ENCODE results near the gene SLC2A4.

The SLC2A4 gene

DNA sequence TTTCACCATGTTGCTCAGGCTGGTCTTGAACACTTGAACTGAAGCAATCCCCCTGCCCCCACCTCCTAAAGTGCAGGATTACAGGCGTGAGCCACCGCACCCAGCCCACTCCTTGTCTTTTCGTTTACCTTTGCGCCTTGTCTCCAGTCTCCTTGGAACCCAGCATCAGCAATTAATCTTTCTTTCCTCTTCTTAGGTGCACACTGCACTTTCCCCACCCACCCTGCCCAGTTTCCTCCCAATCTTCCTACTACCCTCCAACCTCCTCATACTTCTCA lies 17.8 kb upstream of the SLC2A4 start:
- DNase-seq (ENCODE audit: low spot score) (no peak), FAIRE-seq (no peak)

DNA sequence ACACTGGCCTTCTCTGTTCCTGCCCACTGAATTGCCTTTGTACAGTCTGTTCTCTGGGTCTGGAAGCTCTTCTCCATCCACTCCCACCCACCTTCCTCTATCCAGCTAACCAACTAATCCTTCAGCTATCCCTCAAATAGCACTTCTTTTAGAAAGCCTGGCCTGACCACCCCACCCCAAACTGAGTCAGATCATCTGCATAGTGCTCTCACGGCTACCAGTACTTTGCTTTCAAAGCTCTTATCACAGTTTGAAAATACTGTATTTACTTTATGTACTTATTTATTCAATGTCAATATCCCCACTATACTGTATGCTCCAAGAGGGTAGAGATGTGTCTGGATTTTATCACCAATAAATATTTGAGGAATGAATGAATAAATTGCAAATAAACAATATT lies 14.7 kb upstream of the SLC2A4 start:
- FAIRE-seq, result no peak
- DNase-seq (ENCODE audit: low spot score), result no peak

DNA sequence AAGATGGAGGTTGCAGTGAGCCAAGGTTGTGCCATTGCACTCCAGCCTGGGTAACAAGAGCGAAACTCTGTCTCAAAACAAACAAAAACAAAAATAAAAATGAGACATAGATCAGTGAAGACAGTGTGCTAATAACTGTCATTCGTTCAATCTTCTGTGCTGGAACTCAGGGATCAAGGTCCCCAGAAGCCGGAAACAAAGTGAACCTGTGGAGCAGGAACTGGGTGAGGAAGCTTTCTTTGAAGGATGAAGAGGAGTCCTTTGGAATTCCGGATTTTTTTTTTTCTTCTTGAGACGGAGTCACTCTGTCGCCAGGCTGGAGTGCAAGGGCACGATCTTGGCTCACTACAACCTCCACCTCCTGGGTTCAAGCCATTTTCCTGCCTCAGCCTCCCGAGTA lies 2.1 kb upstream of the SLC2A4 start:
- FAIRE-seq, result no peak
- no peak for DNase-seq (ENCODE audit: low spot score)

DNA sequence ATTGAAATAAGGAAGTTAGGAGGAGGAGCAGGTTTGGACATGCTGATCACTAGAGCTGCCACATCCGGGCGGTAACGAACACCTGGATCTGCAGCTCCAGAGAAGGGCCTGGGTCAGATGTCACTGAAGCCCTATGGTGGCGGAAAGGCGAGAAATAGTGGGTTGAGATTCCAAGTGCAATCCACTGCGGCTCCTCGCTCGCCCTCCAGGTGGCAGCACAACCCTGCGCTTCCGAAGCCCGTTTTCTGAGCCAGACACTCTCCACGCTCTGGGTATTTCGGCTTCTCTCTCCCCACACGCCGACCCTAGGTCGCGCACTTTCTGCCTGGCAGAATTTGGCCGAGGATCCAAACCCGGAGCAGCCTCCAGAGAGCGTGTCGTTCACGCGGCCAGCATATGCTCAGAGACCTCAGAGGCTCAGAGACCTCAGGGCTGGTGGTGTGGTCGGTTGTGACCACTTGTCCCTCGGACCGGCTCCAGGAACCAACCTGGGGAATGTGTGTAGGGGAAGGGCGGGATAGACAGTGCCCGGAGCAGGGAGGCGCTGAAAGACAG lies 922 bp upstream of the SLC2A4 start:
- peak; percentile 66 for DNase-seq (ENCODE audit: low spot score)
- FAIRE-seq, result peak; percentile 65

DNA sequence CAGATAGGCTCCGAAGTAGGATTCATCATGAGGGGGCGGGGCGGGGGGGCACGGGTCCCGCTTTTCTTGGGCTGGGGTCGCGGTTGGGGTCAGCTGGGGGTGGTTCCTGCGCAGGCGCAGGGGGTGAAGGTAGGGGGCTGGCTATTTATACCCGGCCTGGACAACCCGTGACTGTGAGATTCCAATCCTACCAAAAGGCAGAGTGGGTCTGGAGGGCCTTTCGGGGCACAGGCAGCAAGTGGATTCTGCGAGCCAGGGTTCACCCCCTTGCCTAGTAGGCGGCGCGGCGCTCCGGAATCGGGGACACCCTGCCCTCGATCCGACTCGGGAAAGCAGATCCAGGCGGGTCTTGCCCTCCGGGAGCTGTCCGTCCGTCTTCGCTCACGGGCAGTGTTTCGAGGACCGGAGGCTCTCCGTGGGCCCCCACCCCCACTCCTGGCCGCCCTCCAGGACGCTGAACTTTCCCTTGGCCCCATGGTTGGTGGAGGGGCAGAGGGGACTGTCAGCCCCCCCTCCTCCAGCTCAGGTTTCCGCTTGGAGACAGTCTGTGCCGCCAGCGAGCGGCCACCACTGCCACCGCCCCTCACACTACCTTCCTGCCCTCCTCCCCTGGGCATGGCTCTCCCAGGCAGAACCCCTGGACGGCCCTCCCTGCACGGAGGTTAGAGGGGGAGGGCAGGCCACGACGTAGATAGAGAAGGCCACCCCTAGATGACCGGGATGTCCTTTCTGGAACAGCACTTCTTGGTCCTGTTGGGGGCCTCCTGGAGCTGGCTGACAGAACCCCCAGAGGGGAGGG lies 634 bp downstream of the SLC2A4 start:
- FAIRE-seq, result no peak
- DNase-seq (ENCODE audit: low spot score), result no peak

DNA sequence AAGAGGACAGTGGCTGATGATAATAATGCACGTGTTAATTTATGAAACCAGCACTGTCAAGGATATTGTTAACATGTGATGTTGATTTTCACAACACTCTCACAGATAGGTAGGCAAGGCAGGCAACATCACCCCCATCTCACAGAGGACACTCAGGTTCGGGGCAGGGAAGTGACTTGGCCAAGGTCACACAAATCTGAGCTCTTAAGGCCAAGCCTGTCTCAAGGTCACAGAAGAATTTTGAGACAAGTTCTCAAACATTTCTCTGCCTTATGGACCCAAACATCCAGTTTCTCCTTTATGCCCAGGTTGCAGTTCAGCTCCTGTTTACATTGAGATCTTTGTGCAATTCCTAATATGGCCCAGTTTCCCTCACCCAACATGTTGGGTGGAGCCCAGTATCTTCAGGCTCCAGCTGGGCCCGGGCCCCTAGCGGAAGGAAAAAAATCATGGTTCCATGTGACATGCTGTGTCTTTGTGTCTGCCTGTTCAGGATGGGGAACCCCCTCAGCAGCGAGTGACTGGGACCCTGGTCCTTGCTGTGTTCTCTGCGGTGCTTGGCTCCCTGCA lies 1.3 kb downstream of the SLC2A4 start:
- DNase-seq (ENCODE audit: low spot score) (no peak), FAIRE-seq (no peak)

DNA sequence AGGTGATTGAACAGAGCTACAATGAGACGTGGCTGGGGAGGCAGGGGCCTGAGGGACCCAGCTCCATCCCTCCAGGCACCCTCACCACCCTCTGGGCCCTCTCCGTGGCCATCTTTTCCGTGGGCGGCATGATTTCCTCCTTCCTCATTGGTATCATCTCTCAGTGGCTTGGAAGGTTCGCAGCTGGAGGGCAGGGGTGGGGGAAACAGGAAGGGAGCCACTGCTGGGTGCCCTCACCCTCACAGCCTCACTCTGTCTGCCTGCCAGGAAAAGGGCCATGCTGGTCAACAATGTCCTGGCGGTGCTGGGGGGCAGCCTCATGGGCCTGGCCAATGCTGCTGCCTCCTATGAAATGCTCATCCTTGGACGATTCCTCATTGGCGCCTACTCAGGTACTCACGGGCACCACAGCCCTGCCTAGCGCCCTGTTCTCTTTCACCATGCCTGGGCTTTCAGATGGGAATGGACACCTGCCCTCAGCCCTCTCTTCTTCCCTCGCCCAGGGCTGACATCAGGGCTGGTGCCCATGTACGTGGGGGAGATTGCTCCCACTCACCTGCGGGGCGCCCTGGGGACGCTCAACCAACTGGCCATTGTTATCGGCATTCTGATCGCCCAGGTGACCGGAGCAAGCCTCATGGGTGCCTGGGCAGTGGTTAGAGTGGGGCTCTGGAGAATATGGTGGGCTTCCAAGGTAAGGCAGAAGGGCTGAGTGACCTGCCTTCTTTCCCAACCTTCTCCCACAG lies 2.1 kb downstream of the SLC2A4 start:
- FAIRE-seq, result no peak
- no peak for DNase-seq (ENCODE audit: low spot score)

DNA sequence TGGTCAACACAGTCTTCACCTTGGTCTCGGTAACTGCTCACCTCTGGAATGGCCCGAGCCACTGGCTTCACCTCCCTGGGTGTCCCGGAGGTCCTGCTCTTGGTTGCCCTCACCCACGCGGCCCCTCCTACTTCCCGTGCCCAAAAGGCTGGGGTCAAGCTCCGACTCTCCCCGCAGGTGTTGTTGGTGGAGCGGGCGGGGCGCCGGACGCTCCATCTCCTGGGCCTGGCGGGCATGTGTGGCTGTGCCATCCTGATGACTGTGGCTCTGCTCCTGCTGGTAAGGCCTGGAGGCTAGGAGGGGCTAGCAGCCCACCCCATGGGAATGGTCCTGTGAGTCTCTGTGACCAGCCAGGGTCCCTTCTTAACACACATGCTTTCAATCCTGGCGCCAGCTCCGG lies 3.4 kb downstream of the SLC2A4 start:
- DNase-seq (ENCODE audit: low spot score), result no peak
- no peak for FAIRE-seq

DNA sequence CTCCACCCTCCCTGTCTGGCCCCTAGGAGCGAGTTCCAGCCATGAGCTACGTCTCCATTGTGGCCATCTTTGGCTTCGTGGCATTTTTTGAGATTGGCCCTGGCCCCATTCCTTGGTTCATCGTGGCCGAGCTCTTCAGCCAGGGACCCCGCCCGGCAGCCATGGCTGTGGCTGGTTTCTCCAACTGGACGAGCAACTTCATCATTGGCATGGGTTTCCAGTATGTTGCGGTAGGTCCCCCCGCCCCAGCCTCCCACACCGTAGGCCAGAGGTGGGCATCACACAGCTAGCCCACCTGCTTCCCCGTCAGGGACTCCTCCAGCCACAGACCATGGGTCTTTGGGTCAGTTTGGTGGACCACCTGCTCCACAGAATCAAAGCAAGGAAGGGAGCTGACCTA lies 4.2 kb downstream of the SLC2A4 start:
- no peak for DNase-seq (ENCODE audit: low spot score)
- no peak for FAIRE-seq

DNA sequence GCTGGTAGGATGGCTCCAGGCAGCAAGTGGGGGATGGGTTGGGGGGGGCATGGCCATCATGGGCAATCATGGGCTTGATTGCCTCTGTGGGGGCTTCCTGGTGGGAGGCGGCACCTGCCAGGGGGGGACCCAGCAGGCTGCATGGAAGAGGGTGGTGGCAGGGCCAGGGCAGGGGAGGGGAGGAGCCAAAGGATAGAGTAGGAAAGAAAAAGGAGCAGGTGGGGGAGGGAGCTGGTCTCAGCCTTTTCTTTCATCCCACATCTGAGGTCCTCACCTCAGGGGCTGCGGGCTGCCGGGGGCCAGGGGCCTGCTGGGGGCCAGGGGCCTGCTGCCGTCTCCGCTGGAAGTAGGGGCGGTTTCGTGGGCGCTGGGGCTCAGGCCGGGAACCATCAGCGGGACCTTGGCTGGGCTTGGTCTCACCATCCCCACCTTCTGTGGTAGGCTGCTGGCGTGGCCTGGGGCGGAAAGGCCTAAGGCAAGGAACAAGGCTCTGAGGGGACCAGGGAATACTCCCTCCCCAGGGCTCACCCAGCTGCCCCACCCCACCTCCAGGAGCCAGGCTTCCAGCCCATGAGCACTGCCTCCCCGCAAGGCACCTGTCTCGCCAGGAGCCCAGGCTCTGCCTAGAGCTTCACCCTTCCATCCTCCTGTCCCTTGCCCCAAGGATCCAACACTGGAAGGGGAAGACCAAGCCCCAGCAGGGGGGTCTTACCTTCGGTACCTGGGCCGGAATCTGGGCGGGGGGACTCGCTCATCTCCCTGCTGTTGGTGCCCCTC lies 7.9 kb downstream of the SLC2A4 start:
- FAIRE-seq, result no peak
- no peak for DNase-seq (ENCODE audit: low spot score)

DNA sequence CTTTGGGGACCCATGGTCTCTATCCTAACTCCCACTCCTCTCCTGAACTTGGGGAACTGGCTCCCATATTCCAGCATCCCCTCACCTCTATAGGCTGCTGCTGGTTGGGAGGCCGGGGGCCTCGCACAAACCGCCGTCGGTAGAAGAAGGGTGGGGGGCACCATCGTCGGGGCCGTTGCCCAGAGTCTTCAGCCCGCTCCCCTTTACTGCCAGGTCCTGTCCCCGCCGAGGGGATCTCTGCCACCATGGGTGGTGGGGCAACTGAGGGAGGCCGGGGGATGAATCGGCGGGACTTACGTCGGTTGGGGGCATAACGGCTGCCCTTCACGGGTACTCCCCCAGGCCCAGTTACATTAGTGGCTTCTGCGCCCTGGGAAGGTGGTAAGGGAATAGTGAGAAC lies 8.6 kb downstream of the SLC2A4 start:
- DNase-seq (ENCODE audit: low spot score), result no peak
- no peak for FAIRE-seq

DNA sequence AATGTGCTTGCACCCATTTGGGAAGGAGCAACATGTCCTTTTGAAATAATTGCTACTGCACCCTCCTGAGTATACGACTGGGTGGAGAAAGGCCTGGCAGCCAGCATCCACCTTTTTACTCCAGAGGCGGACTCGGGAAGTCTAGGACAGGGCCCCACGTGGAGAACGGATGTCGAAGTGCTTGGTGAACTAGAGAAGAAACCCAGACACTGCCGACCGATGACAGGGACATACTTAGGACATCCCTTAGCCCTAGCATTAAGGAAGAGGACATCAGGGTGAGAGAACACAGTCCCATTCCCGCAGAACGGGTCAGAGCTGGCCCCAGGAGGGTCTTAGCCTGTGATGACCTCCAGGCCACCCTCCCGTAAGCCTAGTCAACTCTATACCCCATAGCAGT lies 9.2 kb downstream of the SLC2A4 start:
- DNase-seq (ENCODE audit: low spot score) (no peak), FAIRE-seq (no peak)

DNA sequence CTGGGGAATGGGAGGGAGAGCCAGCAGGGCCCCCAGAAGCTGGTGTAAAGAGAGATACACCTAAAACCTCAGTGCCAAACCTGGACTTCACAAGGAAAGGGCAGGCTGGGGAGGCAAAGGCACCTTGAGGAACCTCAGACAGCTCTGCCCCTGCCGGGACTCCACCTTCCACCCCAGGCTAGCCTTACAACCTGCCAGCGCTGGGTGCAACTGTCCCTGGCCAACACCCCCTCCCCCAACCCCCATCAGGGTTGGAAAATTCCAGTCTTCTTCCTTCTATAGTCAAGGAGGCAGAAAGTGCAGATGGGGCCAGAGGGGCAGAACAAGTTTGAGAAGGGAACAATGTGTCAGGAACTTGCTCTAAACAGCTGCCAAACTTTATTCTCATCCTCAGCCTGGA lies 10.7 kb downstream of the SLC2A4 start:
- FAIRE-seq (no peak), DNase-seq (ENCODE audit: low spot score) (no peak)

DNA sequence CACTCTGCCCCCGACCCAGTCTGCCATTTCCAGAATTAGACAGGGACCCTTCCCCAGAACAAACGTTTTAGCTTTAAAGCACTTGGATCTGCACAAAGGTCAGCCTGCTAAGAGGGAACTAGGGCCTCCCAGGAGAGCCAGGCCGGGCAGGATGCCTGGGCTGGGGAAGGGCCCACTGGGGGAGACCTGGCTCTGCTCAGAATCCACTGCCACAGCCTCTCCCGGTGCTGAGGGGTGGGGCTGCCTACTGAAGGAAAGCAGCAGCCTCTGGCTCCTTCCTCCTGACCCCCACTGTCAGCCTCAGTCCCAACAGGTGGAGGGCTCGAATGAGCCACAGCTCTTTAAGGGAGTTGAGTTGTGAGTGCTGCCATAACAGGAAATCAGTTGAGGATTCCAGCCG lies 11.2 kb downstream of the SLC2A4 start:
- DNase-seq (ENCODE audit: low spot score) (no peak), FAIRE-seq (no peak)

DNA sequence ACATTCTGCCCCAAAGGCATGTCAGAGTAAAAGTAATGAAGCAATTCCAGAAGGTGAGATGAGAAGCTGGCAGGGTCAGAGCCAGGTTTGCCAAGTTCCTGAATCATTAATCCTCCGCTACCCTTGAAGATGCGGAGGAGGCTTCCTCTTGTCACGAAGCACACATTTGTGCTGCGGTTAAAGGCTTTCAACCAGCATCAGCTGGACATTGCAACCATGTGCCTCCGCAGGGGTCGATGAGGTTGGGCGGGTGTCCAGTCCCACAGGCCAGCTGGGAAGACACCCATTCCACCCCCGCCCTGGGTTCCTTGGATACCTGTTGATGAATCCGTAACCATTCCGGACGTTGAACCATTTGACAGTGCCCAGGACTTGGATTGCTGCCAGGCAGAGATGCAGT lies 11.6 kb downstream of the SLC2A4 start:
- DNase-seq (ENCODE audit: low spot score), result peak; percentile 74
- FAIRE-seq, result peak; percentile 88

DNA sequence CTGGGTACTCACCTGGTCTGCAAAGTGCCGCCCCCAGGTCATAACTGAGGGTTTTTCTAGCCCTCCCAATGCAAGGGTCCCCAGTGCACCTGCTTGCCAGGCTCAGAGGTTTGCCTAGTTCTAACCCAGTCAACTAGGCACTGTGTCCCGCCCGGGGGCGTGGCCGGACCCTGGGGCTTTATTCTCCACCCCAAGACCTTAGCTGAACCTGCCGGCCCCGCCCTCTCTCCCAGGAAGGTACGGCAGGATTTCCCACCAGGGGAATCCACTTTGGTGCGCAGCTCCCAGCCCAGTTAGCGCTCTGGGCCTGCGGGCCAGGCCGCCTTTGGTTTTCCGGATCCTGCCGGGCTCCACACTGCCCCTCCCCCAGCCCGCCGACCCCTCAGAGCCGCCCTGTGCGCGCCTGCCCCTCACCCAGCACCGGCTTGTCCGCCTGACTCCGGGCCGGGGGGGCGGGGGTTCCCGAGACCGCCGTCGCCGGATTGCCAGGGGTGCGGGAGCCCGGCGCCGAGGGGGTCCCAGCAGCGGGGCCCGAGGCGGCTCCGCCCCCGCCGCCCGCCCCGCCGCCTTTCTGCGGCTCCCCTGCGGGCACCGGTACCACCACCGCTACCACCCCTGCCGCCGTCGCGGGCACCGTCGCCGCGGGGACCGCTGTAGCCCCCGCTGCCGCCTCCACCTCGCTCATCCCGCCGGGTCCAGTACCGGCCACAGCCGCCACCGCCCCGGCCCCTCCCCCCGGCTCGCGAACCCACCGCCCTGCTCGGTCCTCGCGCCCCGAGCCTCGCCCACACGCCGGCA lies 12.5 kb downstream of the SLC2A4 start:
- FAIRE-seq (no peak), DNase-seq (ENCODE audit: low spot score) (no peak)

DNA sequence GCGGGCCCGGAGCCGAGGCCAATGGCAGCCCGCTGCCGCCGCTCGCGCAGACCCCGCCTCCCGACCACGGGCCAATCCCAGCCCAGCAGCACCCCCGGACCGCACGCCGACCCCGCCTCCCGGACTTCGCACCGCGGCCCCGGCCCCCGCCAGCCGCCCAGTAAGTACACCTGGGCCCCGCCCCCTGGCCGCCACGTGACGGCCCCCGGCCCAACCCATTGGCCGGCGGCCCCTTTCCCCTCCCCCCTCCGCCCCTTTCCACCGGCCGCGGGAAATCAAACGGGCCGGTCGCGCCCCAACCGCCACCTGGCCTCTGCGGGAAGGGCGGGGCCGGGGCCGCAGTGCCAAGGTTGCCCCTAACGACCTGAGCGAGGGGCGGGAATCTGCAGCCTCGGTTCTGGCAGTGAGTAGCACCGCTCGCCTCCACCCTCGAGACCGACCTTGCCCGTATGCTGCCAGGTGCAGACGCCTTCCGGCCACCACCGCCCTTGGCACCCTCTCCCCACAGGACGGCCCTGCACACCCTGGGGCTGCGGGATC lies 13.2 kb downstream of the SLC2A4 start, which contains the start of gene YBX2:
Gene YBX2, minus strand, starts transcription at position 26 of the 540 bp plus-strand sequence. CDS start 139 bp downstream, outside the sequence.
- FAIRE-seq (no peak), DNase-seq (ENCODE audit: low spot score) (no peak)

DNA sequence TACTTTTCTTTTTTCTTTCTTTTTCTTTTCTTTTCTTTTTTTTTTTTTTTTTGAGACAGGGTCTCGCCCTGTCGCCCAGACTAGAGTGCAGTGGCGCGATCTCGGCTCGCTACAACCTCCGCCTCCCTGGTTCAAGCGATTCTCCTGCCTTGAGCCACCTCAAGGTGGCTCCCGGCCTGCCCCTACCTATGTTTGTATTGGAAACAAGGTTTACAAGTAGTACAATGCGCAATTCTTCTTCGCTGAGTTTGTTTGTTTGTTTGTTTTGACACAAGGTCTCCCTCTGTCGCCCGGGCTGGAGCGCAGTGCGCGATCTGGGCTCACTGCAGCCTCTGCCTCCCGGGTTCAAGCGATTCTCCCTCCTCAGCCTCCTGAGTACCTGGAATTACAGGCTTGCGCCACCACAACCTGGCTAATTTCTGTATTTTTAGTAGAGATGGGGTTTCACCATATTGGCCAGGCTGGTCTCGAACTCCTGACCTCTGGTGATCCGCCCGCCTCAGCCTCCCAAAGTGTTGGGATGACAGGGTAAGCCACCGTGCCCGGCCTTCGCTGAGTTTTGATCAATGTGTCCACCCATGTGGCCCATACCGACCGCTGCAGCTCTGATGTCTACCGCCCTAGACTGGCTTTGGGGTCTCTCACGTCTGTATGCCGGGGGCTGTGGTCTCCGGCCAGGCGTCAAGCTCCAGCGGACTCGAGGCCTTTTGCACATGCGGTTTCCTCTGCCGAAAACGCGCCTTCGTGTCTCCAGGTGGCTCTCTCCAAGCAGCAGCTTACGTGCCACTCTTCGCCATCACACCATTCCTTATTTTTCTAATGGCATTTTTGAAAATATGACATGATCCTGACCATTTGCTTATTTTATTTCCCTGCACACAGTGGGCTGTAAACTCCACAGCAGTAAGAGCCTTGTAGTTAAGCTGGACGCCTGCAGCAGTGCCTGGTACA lies 14.0 kb downstream of the SLC2A4 start:
- FAIRE-seq (no peak), DNase-seq (ENCODE audit: low spot score) (no peak)

DNA sequence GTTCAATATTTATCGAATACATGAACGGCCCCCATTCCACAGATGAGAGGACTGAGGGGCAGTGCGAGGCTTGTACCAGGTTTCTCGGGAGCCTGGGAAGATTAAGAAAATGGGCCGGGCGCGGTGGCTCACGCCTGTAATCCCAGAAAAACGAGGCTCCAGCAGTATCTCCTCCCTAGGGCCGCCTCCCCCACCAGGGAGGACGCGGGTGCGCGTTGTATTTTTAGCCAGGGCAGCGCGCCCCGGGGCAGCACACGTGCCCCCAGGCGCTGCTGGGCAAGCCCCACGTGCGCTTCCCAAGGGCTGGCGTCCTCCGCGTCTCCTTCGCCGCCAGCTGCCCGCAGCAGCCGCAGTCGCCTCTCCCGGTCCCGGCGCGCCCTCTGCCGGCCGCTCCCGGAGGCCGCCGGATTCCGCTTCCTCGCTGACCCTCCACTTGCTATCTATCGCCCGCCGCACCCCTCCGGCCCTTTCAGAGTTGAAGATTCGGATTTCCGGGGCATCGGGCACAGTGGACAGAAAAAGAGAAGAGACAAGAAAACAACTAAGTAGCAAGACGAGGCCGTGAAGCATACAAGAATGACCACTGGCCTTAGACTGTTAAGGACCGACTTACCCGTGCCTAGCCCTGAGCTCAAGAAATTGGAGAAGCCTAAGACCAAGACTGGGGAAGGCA lies 14.8 kb downstream of the SLC2A4 start:
- no peak for FAIRE-seq
- DNase-seq (ENCODE audit: low spot score), result peak; percentile 41

Measured in RCC 7860 (cell line).